ENCODE data around the gene UCK2. TPM values are rescaled to one million over a fixed set of nuclear protein-coding genes. Genes with fewer than 3 reads are reported as not detected.

Gene UCK2
- total RNA-seq, 1 experiment from 2014 or later = 91.2 TPM

GRCh38 chr1:165937829-165938228, 110.4 kb downstream of the UCK2 start:
- DNase-seq (ENCODE audit: low read depth, low spot score) = no peak
- CTCF ChIA-PET = no interaction called here
- Histone ChIP-seq H3K27ac (ENCODE audit: low read length) (no peak overlapping the region), H3K4me1 (ENCODE audit: control insufficient read depth, insufficient read depth, low read length) (no peaks in the 10 kb centered on the region), H3K36me3 (ENCODE audit: control insufficient read depth, insufficient read depth, low read length) (no peaks in the 10 kb centered on the region), H3K27me3 (ENCODE audit: control insufficient read depth, insufficient read depth, low read length) (0 out of 2 replicates have a peak, but pooled peaks cover 2% of the 10 kb centered on the region), H3K9me3 (ENCODE audit: control insufficient read depth, insufficient read depth, low read depth, low read length) (no peaks in the 10 kb centered on the region), H3K4me3 (ENCODE audit: low read depth in 2 of 2, low read length in 2 of 2) (no peak overlapping the region)
- intact Hi-C loops (cut with micrococcal nuclease; ENCODE audit: unreplicated experiment) = no loop called here
- ATAC-seq = no peak
- TF ChIP-seq, protein P1, sequence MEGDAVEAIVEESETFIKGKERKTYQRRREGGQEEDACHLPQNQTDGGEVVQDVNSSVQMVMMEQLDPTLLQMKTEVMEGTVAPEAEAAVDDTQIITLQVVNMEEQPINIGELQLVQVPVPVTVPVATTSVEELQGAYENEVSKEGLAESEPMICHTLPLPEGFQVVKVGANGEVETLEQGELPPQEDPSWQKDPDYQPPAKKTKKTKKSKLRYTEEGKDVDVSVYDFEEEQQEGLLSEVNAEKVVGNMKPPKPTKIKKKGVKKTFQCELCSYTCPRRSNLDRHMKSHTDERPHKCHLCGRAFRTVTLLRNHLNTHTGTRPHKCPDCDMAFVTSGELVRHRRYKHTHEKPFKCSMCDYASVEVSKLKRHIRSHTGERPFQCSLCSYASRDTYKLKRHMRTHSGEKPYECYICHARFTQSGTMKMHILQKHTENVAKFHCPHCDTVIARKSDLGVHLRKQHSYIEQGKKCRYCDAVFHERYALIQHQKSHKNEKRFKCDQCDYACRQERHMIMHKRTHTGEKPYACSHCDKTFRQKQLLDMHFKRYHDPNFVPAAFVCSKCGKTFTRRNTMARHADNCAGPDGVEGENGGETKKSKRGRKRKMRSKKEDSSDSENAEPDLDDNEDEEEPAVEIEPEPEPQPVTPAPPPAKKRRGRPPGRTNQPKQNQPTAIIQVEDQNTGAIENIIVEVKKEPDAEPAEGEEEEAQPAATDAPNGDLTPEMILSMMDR (IDR thresholded peaks at IDR 0.05) = no peak
- TF ChIP-seq REST (IDR thresholded peaks at IDR 0.05; ENCODE audit: insufficient read depth in 1 of 2, low read depth in 2 of 2, low read length in 1 of 2) = no peak
- no peak for TF ChIP-seq SIN3A (IDR thresholded peaks at IDR 0.05; ENCODE audit: borderline replicate concordance, insufficient read depth, low read depth, low read length)
- TF ChIP-seq POLR2AphosphoS5 (IDR thresholded peaks at IDR 0.05; ENCODE audit: low read depth, low read length) = no peak
- TF ChIP-seq TCF7L2 (IDR thresholded peaks at IDR 0.05; ENCODE audit: low read depth, low read length) = no peak
- in situ Hi-C loops (cut with HindIII; ENCODE audit: low pct_unique_long_range_greater_than_20kb, low sequenced_read_pairs) = no loop called here
- POLR2A ChIA-PET = no interaction called here
- no TSS peak for BruUV-seq (replicated peaks)

DNA sequence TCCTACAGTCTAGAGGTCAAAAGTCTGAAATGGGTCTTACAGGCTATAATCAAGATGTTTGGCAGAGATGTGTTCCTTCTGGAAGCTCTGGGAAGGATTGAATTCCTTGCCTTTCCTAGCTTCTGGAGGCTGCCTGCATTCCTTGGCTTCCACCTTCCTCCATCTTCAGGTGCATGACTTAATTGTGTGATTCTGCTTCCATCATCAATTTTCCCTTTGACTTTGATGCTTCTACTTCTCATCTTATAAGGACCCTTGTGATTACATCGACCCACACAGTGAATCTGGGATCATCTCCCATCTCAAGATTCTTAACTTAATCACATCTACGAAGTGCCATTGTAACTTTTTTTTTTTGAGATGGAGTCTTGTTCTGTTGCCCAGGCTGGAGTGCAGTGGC, 111.4 kb downstream of the UCK2 start:
- BruUV-seq (replicated peaks) = no TSS peak
- ChIA-PET POLR2A (no interaction called here), CTCF (no interaction called here)
- no peak for TF ChIP-seq TCF7L2 (IDR thresholded peaks at IDR 0.05; ENCODE audit: low read depth, low read length)
- no peak for TF ChIP-seq POLR2AphosphoS5 (IDR thresholded peaks at IDR 0.05; ENCODE audit: low read depth, low read length)
- TF ChIP-seq REST (IDR thresholded peaks at IDR 0.05; ENCODE audit: insufficient read depth in 1 of 2, low read depth in 2 of 2, low read length in 1 of 2) = no peak
- TF ChIP-seq, protein P1 (IDR thresholded peaks at IDR 0.05) = no peak
- no peak for TF ChIP-seq SIN3A (IDR thresholded peaks at IDR 0.05; ENCODE audit: borderline replicate concordance, insufficient read depth, low read depth, low read length)
- peaks cover 5% of the 10 kb centered on the region for H3K27me3 ChIP-seq (ENCODE audit: control insufficient read depth, insufficient read depth, low read length)
- H3K4me3 ChIP-seq (ENCODE audit: low read depth in 2 of 2, low read length in 2 of 2) = no peak overlapping the region
- H3K27ac ChIP-seq (ENCODE audit: low read length) = no peak overlapping the region
- intact Hi-C loops (cut with micrococcal nuclease; ENCODE audit: unreplicated experiment) = no loop called here
- H3K4me1 ChIP-seq (ENCODE audit: control insufficient read depth, insufficient read depth, low read length) = no peaks in the 10 kb centered on the region
- in situ Hi-C loops (cut with HindIII; ENCODE audit: low pct_unique_long_range_greater_than_20kb, low sequenced_read_pairs) = no loop called here
- ATAC-seq = no peak
- H3K36me3 ChIP-seq (ENCODE audit: control insufficient read depth, insufficient read depth, low read length) = no peaks in the 10 kb centered on the region
- H3K9me3 ChIP-seq (ENCODE audit: control insufficient read depth, insufficient read depth, low read depth, low read length) = no peaks in the 10 kb centered on the region
- no peak for DNase-seq (ENCODE audit: low read depth, low spot score)
